OCI-LY1 (cell line): Measurements from ENCODE around the gene CHN2.

Experiments used
- H2AFZ ChIP-seq: fragments of 200-600 bp; sonication (generic), shearing (Covaris generic); 2 replicates; pipeline ENCODE4 v1.6.0; 2014; ENCODE audit warnings: antibody characterized with exemption, mild to moderate bottlenecking, low read length
- H3F3A ChIP-seq: fragments of 200-600 bp; sonication (generic), shearing (Covaris generic); 2 replicates; pipeline ENCODE4 v1.6.0; 2014; ENCODE audit warnings: mild to moderate bottlenecking, antibody characterized with exemption, low read length, moderate library complexity; ENCODE audit not compliant: insufficient read depth
- H3K27ac ChIP-seq: fragments of 200-600 bp; sonication (generic); 2 replicates; pipeline ENCODE4 v1.5.1; 2014; ENCODE audit warnings: low read length, mixed run types, mild to moderate bottlenecking, low read depth; ENCODE audit not compliant: poor library complexity, severe bottlenecking
- H3K27me3 ChIP-seq: fragments of 200-600 bp; sonication (generic); 2 replicates; pipeline ENCODE4 v1.6.0; 2014; ENCODE audit warnings: antibody characterized with exemption, mild to moderate bottlenecking, low read length, moderate library complexity; ENCODE audit not compliant: insufficient read depth
- H3K36me3 ChIP-seq: fragments of 200-600 bp; sonication (generic); 2 replicates; pipeline ENCODE4 v1.6.1; 2014; ENCODE audit warnings: mild to moderate bottlenecking, antibody characterized with exemption, low read length, moderate library complexity, mixed read lengths; ENCODE audit not compliant: insufficient read depth
- H3K4me1 ChIP-seq: fragments of 200-600 bp; sonication (generic); 2 replicates; pipeline ENCODE4 v1.5.1; 2014; ENCODE audit warnings: mild to moderate bottlenecking, low read length, moderate library complexity; ENCODE audit not compliant: insufficient read depth, severe bottlenecking
- H3K4me2 ChIP-seq: fragments of 200-600 bp; sonication (generic), shearing (Covaris generic); 2 replicates; pipeline ENCODE4 v1.6.1; 2014; ENCODE audit warnings: low read length
- H3K4me3 ChIP-seq: fragments of 200-600 bp; sonication (generic); 2 replicates; pipeline ENCODE4 v1.5.1; 2014; ENCODE audit warnings: low read length, low read depth, mild to moderate bottlenecking, mixed read lengths; ENCODE audit not compliant: poor library complexity, severe bottlenecking
- H3K79me2 ChIP-seq: fragments of 200-600 bp; shearing (Covaris generic); 2 replicates; pipeline ENCODE4 v1.6.1; 2016; ENCODE audit warnings: mixed run types, low read length, mixed read lengths; ENCODE audit not compliant: insufficient read depth
- H3K9ac ChIP-seq: fragments of 200-600 bp; sonication (generic), shearing (Covaris generic); 2 replicates; pipeline ENCODE4 v1.6.1; 2014; ENCODE audit warnings: mild to moderate bottlenecking, low read length, mixed read lengths
- H3K9me2 ChIP-seq: fragments of 200-600 bp; sonication (generic), shearing (Covaris generic); 2 replicates; pipeline ENCODE4 v1.6.1; 2014; ENCODE audit warnings: low read depth, mild to moderate bottlenecking, low read length, mixed read lengths
- H3K9me3 ChIP-seq: fragments of 200-600 bp; shearing (Covaris generic); 2 replicates; pipeline ENCODE4 v1.6.1; 2014; ENCODE audit warnings: low read length, mixed read lengths
- H4K20me1 ChIP-seq: fragments of 200-600 bp; sonication (generic), shearing (Covaris generic); 2 replicates; pipeline ENCODE4 v1.6.0; 2016; ENCODE audit warnings: mild to moderate bottlenecking, low read length; ENCODE audit not compliant: insufficient read depth
- EZH2 ChIP-seq: fragments of 200-600 bp; sonication (generic), shearing (Covaris generic); IDR thresholded peaks from 2 replicates; pipeline ENCODE4 v1.8.0; 2017; ENCODE audit warnings: borderline replicate concordance, mixed run types, mild to moderate bottlenecking, antibody characterized with exemption, low read length, moderate library complexity, mixed read lengths
- TF ChIP-seq, protein P1 (sequence below): fragments of 200-600 bp; sonication (generic), shearing (Covaris generic); IDR thresholded peaks from 2 replicates; pipeline ENCODE4 v1.5.1; 2017; ENCODE audit warnings: mild to moderate bottlenecking, antibody characterized with exemption, low read length, moderate library complexity, mixed read lengths

Gene CHN2

DNA sequence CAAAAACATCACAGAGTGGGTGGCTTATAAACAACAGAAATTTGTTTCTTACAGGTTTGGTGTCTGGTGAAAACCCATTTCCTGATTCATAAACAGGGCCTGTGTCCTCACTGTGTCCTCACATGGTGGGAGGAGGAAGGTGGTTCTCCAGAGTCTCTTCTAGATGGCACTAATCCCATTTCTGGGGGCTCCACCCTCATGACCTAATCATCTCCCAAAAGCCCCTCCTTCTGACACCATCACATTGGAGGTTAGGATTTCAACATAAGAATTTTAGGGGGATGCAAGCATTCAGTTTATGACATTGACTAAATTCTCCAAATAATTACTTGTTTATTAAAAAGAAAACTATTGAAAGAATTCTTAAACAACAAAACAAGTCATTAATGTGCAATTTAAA lies 116.0 kb downstream of the CHN2 start:
- H3K4me2 ChIP-seq: no peak overlapping the region
- no peak overlapping the region for H2AFZ ChIP-seq
- H3K36me3 ChIP-seq: no peaks in the 10 kb centered on the region
- H3F3A ChIP-seq: no peaks in the 10 kb centered on the region
- no peak overlapping the region for H3K4me3 ChIP-seq
- no peaks in the 10 kb centered on the region for H4K20me1 ChIP-seq
- no peaks in the 10 kb centered on the region for H3K4me1 ChIP-seq
- no peaks in the 10 kb centered on the region; the same call in 1 of the 2 replicates for H3K27me3 ChIP-seq
- H3K9me3 ChIP-seq: no peaks in the 10 kb centered on the region
- H3K79me2 ChIP-seq: no peaks in the 10 kb centered on the region
- no peak overlapping the region for H3K9ac ChIP-seq
- TF ChIP-seq, protein P1, sequence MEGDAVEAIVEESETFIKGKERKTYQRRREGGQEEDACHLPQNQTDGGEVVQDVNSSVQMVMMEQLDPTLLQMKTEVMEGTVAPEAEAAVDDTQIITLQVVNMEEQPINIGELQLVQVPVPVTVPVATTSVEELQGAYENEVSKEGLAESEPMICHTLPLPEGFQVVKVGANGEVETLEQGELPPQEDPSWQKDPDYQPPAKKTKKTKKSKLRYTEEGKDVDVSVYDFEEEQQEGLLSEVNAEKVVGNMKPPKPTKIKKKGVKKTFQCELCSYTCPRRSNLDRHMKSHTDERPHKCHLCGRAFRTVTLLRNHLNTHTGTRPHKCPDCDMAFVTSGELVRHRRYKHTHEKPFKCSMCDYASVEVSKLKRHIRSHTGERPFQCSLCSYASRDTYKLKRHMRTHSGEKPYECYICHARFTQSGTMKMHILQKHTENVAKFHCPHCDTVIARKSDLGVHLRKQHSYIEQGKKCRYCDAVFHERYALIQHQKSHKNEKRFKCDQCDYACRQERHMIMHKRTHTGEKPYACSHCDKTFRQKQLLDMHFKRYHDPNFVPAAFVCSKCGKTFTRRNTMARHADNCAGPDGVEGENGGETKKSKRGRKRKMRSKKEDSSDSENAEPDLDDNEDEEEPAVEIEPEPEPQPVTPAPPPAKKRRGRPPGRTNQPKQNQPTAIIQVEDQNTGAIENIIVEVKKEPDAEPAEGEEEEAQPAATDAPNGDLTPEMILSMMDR: no peak
- TF ChIP-seq EZH2: no peak
- no peak overlapping the region for H3K27ac ChIP-seq
- H3K9me2 ChIP-seq: no peaks in the 10 kb centered on the region

DNA sequence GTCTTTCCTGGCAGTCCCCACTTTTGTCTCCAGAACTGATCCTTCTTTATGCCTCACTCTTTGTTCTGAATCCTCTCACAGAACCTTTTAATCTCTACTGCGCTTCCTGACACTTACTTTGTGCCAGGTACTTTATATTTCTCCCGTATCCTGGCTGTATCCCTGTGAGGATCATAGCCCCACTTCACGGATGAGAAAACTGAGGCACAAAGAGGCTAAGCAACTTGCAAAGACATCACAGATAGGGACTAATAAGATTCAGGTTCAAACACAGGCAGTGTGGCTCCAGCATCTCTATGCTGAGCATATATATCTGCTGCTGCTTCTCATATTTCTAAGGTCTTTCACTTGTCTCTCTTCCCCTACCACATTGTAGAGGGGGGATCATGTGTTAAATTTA lies 116.7 kb downstream of the CHN2 start:
- H3K27ac ChIP-seq: no peak overlapping the region
- H3K4me2 ChIP-seq: no peak overlapping the region
- H3K4me3 ChIP-seq: no peak overlapping the region
- H3K9me3 ChIP-seq: no peaks in the 10 kb centered on the region
- H3K9me2 ChIP-seq: no peaks in the 10 kb centered on the region
- H3F3A ChIP-seq: no peaks in the 10 kb centered on the region
- H3K9ac ChIP-seq: no peak overlapping the region
- no peak overlapping the region for H2AFZ ChIP-seq
- H3K27me3 ChIP-seq: no peaks in the 10 kb centered on the region; the same call in 1 of the 2 replicates
- H3K79me2 ChIP-seq: no peaks in the 10 kb centered on the region
- TF ChIP-seq, protein P1: no peak
- no peak for TF ChIP-seq EZH2
- no peaks in the 10 kb centered on the region for H3K36me3 ChIP-seq
- H3K4me1 ChIP-seq: no peaks in the 10 kb centered on the region
- H4K20me1 ChIP-seq: no peaks in the 10 kb centered on the region

DNA sequence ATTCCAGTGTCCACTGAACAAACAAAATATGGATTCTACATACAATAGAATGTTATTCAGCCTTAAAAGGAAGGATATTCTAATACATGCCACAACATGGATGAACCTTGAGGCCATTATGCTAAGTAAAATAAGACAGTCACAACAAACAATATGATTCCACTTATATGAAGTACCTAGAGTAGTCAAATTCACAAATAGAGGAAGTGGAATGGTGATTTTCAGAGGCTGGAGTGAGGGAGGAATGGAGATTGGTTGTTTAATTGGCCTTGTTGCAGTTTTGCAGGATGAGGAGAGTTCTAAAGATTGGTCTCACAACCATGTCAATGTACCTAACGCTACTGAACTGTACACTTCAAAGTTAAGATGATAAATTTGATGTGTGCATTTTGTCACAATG lies 119.6 kb downstream of the CHN2 start:
- Histone ChIP-seq H3K9ac (no peak overlapping the region), H3K4me1 (no peaks in the 10 kb centered on the region), H3K4me3 (no peak overlapping the region), H3K79me2 (no peaks in the 10 kb centered on the region), H3K27me3 (no peaks in the 10 kb centered on the region), H3K9me3 (no peaks in the 10 kb centered on the region), H3K36me3 (no peaks in the 10 kb centered on the region), H2AFZ (no peak overlapping the region), H3F3A (no peaks in the 10 kb centered on the region), H4K20me1 (no peaks in the 10 kb centered on the region), H3K9me2 (no peaks in the 10 kb centered on the region), H3K4me2 (no peak overlapping the region), H3K27ac (no peak overlapping the region)
- TF ChIP-seq, protein P1: no peak
- TF ChIP-seq EZH2: no peak
